Heart left ventricle (tissue), 13 donors: ENCODE data around the gene ACADVL.

Experiments
- CTCF ChIP-seq, 12 donors: fragments of 200-600 bp; sonication (generic) in 4 of 12; IDR thresholded peaks; one replicate each; pipeline versions ENCODE4 v1.5.0 to v1.8.0; 2018 to 2022; ENCODE audit warnings: antibody characterized with exemption in 12 of 12, mild to moderate bottlenecking in 5 of 12
- POLR2A ChIP-seq, 2 donors: fragments of 450-650 bp; IDR thresholded peaks; one replicate each; pipeline ENCODE4 v1.6.1; 2017; ENCODE audit warnings: antibody characterized with exemption in 2 of 2, mild to moderate bottlenecking in 2 of 2, moderate library complexity in 2 of 2
- donor health status: ischemic (EF 13 %, LVEDD 7.1; RV severe dilation, severe dysfunction).
- donor health status: DM: no; HTN: yes; CAD: no.
- donor health status: DM: no; HTN: no; CAD: no.
- donor health status: ischemic (EF 25% LVEDD 6.9; RV normal size, moderate dysfunction).
- donor health status: ischemic (EF 25% LVEDD 5.7; RV mildly dilated, moderate dysfunction).
- donor health status: ischemic (EF 35%, LVEDD 5.7; RV mildly dilated, moderate dysfunction).
- donor health status: nonischemic (EF 11% LVEDD 7.7; RV severe dilation, severe dysfunction).
- donor health status: DM: yes; HTN: yes; CAD: no.
- donor health status: PGD.
- donor health status: ischemic (EF 29% LVEDD 5.4; RV normal size, mild dysfunction).
- donor health status: nonischemic (EF 23%, LVEDD 6.1; RV moderate dilation, normal function).

GRCh38 chr17:7266784-7267183 is 47.0 kb downstream of the ACADVL start:
- TF ChIP-seq POLR2A (IDR thresholded peaks at IDR 0.05): no peak
- no peak for TF ChIP-seq CTCF (IDR thresholded peaks at IDR 0.05)
